HG03571 (cell line): Measurements from ENCODE around the gene ROS1.
"Not testable (repeated sequence)": the region's sequence is repeated elsewhere in the genome, so short reads cannot be mapped to it uniquely, and the experiment has no call there.

Experiments used
- ATAC-seq: cut with Tn5 transposase; IDR thresholded peaks from one replicate; pipeline ENCODE4 v1.9.1; 2021; ENCODE audit not compliant: unreplicated experiment

ROS1 gene

GRCh38 chr6:117425431-117426153, at the start of gene ROS1:
TSS of gene ROS1 (minus strand) at chr6:117425942. CDS start at chr6:117425656, 286 bp downstream.
- ATAC-seq = no peak

- no peak for ATAC-seq
Observed at GRCh38 chr6:117473401-117473800, 47.7 kb upstream of the ROS1 start.

GRCh38 chr6:117472667-117473066, 46.9 kb upstream of the ROS1 start:
- ATAC-seq = no peak

GRCh38 chr6:117469791-117470190, 44.0 kb upstream of the ROS1 start:
- ATAC-seq = no peak

GRCh38 chr6:117469356-117469755, 43.6 kb upstream of the ROS1 start:
- ATAC-seq = no peak

GRCh38 chr6:117468527-117468926, 42.8 kb upstream of the ROS1 start:
- not testable (repeated sequence) for ATAC-seq

GRCh38 chr6:117467876-117468275, 42.1 kb upstream of the ROS1 start:
- no peak for ATAC-seq

- ATAC-seq = no peak
Observed at GRCh38 chr6:117465691-117466090, 39.9 kb upstream of the ROS1 start.

- ATAC-seq = no peak
Observed at GRCh38 chr6:117464700-117465099, 39.0 kb upstream of the ROS1 start.

- peak; percentile 57 for ATAC-seq
Observed at GRCh38 chr6:117463762-117464665, 38.3 kb upstream of the ROS1 start.

GRCh38 chr6:117459204-117459944, 33.6 kb upstream of the ROS1 start:
- no peak for ATAC-seq

GRCh38 chr6:117456998-117457397, 31.3 kb upstream of the ROS1 start:
- no peak for ATAC-seq

- no peak for ATAC-seq
Observed at GRCh38 chr6:117456250-117456649, 30.5 kb upstream of the ROS1 start.

GRCh38 chr6:117451671-117452070, 25.9 kb upstream of the ROS1 start:
- no peak for ATAC-seq

GRCh38 chr6:117449549-117450439, 24.1 kb upstream of the ROS1 start:
- no peak for ATAC-seq

GRCh38 chr6:117448732-117449485, 23.2 kb upstream of the ROS1 start:
- ATAC-seq = no peak

- no peak for ATAC-seq
Observed at GRCh38 chr6:117448011-117448410, 22.3 kb upstream of the ROS1 start.

GRCh38 chr6:117446861-117447260, 21.1 kb upstream of the ROS1 start:
- no peak for ATAC-seq

- no peak for ATAC-seq
Observed at GRCh38 chr6:117444600-117444999, 18.9 kb upstream of the ROS1 start.

- ATAC-seq = not testable (repeated sequence)
Observed at GRCh38 chr6:117442313-117442712, 16.6 kb upstream of the ROS1 start.
